OCI-LY1 (cell line): ENCODE results near the gene SLC24A3.

Source experiments
- H2AFZ ChIP-seq: fragments of 200-600 bp; sonication (generic), shearing (Covaris generic); 2 replicates; pipeline ENCODE4 v1.6.0; 2014; ENCODE audit warnings: antibody characterized with exemption, mild to moderate bottlenecking, low read length
- H3F3A ChIP-seq: fragments of 200-600 bp; sonication (generic), shearing (Covaris generic); 2 replicates; pipeline ENCODE4 v1.6.0; 2014; ENCODE audit warnings: mild to moderate bottlenecking, antibody characterized with exemption, low read length, moderate library complexity; ENCODE audit not compliant: insufficient read depth
- H3K27ac ChIP-seq: fragments of 200-600 bp; sonication (generic); 2 replicates; pipeline ENCODE4 v1.5.1; 2014; ENCODE audit warnings: low read length, mixed run types, mild to moderate bottlenecking, low read depth; ENCODE audit not compliant: poor library complexity, severe bottlenecking
- H3K27me3 ChIP-seq: fragments of 200-600 bp; sonication (generic); 2 replicates; pipeline ENCODE4 v1.6.0; 2014; ENCODE audit warnings: antibody characterized with exemption, mild to moderate bottlenecking, low read length, moderate library complexity; ENCODE audit not compliant: insufficient read depth
- H3K36me3 ChIP-seq: fragments of 200-600 bp; sonication (generic); 2 replicates; pipeline ENCODE4 v1.6.1; 2014; ENCODE audit warnings: mild to moderate bottlenecking, antibody characterized with exemption, low read length, moderate library complexity, mixed read lengths; ENCODE audit not compliant: insufficient read depth
- H3K4me1 ChIP-seq: fragments of 200-600 bp; sonication (generic); 2 replicates; pipeline ENCODE4 v1.5.1; 2014; ENCODE audit warnings: mild to moderate bottlenecking, low read length, moderate library complexity; ENCODE audit not compliant: insufficient read depth, severe bottlenecking
- H3K4me2 ChIP-seq: fragments of 200-600 bp; sonication (generic), shearing (Covaris generic); 2 replicates; pipeline ENCODE4 v1.6.1; 2014; ENCODE audit warnings: low read length
- H3K4me3 ChIP-seq: fragments of 200-600 bp; sonication (generic); 2 replicates; pipeline ENCODE4 v1.5.1; 2014; ENCODE audit warnings: low read length, low read depth, mild to moderate bottlenecking, mixed read lengths; ENCODE audit not compliant: poor library complexity, severe bottlenecking
- H3K79me2 ChIP-seq: fragments of 200-600 bp; shearing (Covaris generic); 2 replicates; pipeline ENCODE4 v1.6.1; 2016; ENCODE audit warnings: mixed run types, low read length, mixed read lengths; ENCODE audit not compliant: insufficient read depth
- H3K9ac ChIP-seq: fragments of 200-600 bp; sonication (generic), shearing (Covaris generic); 2 replicates; pipeline ENCODE4 v1.6.1; 2014; ENCODE audit warnings: mild to moderate bottlenecking, low read length, mixed read lengths
- H3K9me2 ChIP-seq: fragments of 200-600 bp; sonication (generic), shearing (Covaris generic); 2 replicates; pipeline ENCODE4 v1.6.1; 2014; ENCODE audit warnings: low read depth, mild to moderate bottlenecking, low read length, mixed read lengths
- H3K9me3 ChIP-seq: fragments of 200-600 bp; shearing (Covaris generic); 2 replicates; pipeline ENCODE4 v1.6.1; 2014; ENCODE audit warnings: low read length, mixed read lengths
- H4K20me1 ChIP-seq: fragments of 200-600 bp; sonication (generic), shearing (Covaris generic); 2 replicates; pipeline ENCODE4 v1.6.0; 2016; ENCODE audit warnings: mild to moderate bottlenecking, low read length; ENCODE audit not compliant: insufficient read depth
- EZH2 ChIP-seq: fragments of 200-600 bp; sonication (generic), shearing (Covaris generic); IDR thresholded peaks from 2 replicates; pipeline ENCODE4 v1.8.0; 2017; ENCODE audit warnings: borderline replicate concordance, mixed run types, mild to moderate bottlenecking, antibody characterized with exemption, low read length, moderate library complexity, mixed read lengths
- TF ChIP-seq, protein P1 (sequence below): fragments of 200-600 bp; sonication (generic), shearing (Covaris generic); IDR thresholded peaks from 2 replicates; pipeline ENCODE4 v1.5.1; 2017; ENCODE audit warnings: mild to moderate bottlenecking, antibody characterized with exemption, low read length, moderate library complexity, mixed read lengths

Gene SLC24A3

GRCh38 chr20:19539191-19539590 is 326.7 kb downstream of the SLC24A3 start:
- Histone ChIP-seq H3K36me3 (no peaks in the 10 kb centered on the region), H3K4me1 (no peaks in the 10 kb centered on the region), H3F3A (no peaks in the 10 kb centered on the region), H4K20me1 (no peaks in the 10 kb centered on the region), H3K79me2 (no peaks in the 10 kb centered on the region), H3K4me2 (no peak overlapping the region), H3K9me2 (no peaks in the 10 kb centered on the region), H3K9ac (no peak overlapping the region), H3K4me3 (no peak overlapping the region), H3K27ac (no peak overlapping the region), H3K27me3 (no peaks in the 10 kb centered on the region), H3K9me3 (no peaks in the 10 kb centered on the region), H2AFZ (no peak overlapping the region)
- TF ChIP-seq EZH2, result no peak
- TF ChIP-seq, protein P1, sequence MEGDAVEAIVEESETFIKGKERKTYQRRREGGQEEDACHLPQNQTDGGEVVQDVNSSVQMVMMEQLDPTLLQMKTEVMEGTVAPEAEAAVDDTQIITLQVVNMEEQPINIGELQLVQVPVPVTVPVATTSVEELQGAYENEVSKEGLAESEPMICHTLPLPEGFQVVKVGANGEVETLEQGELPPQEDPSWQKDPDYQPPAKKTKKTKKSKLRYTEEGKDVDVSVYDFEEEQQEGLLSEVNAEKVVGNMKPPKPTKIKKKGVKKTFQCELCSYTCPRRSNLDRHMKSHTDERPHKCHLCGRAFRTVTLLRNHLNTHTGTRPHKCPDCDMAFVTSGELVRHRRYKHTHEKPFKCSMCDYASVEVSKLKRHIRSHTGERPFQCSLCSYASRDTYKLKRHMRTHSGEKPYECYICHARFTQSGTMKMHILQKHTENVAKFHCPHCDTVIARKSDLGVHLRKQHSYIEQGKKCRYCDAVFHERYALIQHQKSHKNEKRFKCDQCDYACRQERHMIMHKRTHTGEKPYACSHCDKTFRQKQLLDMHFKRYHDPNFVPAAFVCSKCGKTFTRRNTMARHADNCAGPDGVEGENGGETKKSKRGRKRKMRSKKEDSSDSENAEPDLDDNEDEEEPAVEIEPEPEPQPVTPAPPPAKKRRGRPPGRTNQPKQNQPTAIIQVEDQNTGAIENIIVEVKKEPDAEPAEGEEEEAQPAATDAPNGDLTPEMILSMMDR, result no peak

- TF ChIP-seq, protein P1, result no peak
- TF ChIP-seq EZH2, result no peak
- Histone ChIP-seq H3K27me3 (no peaks in the 10 kb centered on the region), H3K9ac (no peak overlapping the region), H2AFZ (no peak overlapping the region), H3K4me3 (no peak overlapping the region), H4K20me1 (no peaks in the 10 kb centered on the region), H3K9me3 (no peaks in the 10 kb centered on the region), H3K4me1 (no peaks in the 10 kb centered on the region), H3K9me2 (no peaks in the 10 kb centered on the region), H3K36me3 (no peaks in the 10 kb centered on the region), H3K27ac (no peak overlapping the region), H3K79me2 (no peaks in the 10 kb centered on the region), H3K4me2 (no peak overlapping the region), H3F3A (no peaks in the 10 kb centered on the region)
Measured at GRCh38 chr20:19540392-19540791, 327.9 kb downstream of the SLC24A3 start.

- TF ChIP-seq, protein P1, result no peak
- H3K4me3 ChIP-seq, result no peak overlapping the region
- H3K9me2 ChIP-seq, result no peaks in the 10 kb centered on the region
- no peak overlapping the region for H3K9ac ChIP-seq
- no peaks in the 10 kb centered on the region for H3K27me3 ChIP-seq
- H3K27ac ChIP-seq, result no peak overlapping the region
- H3K79me2 ChIP-seq, result no peaks in the 10 kb centered on the region
- H4K20me1 ChIP-seq, result no peaks in the 10 kb centered on the region
- H2AFZ ChIP-seq, result no peak overlapping the region
- H3K9me3 ChIP-seq, result no peaks in the 10 kb centered on the region
- H3K4me2 ChIP-seq, result no peak overlapping the region
- H3K4me1 ChIP-seq, result no peaks in the 10 kb centered on the region
- no peaks in the 10 kb centered on the region for H3F3A ChIP-seq
- H3K36me3 ChIP-seq, result no peaks in the 10 kb centered on the region
Measured at GRCh38 chr20:19543101-19543500, 330.7 kb downstream of the SLC24A3 start.
